H1 (cell line): Measurements from ENCODE around the gene SLC12A7. TPM values are rescaled to one million over a fixed set of nuclear protein-coding genes. Genes with fewer than 3 reads are reported as not detected.

Source experiments
- CTCF ChIA-PET: fragments of 300-600 bp; sonication (Branson Sonifier 250); formaldehyde crosslinking; loops from one replicate; lab custom pipeline; 2021; ENCODE audit not compliant: partially characterized antibody; lab: Charles Lee
- POLR2A ChIA-PET: fragments of 300-600 bp; sonication (Branson Sonifier 250); formaldehyde crosslinking; loops from one replicate; lab custom pipeline; 2021; ENCODE audit warnings: inconsistent platforms; ENCODE audit not compliant: partially characterized antibody; lab: Charles Lee
- DNase-seq, 2 experiments: peaks; one replicate each; pipeline versions ENCODE4 v3.0.0 to v3.0.0-alpha.2; 2010 to 2022; ENCODE audit warnings: low spot score in 2 of 2, low read depth in 1 of 2, mixed read lengths in 1 of 2
- FAIRE-seq: peaks from 2 replicates; lab custom pipeline; 2011; peaks lifted over from hg19 to GRCh38; lab: Jason Lieb, UNC
- H2AFZ ChIP-seq: 2 replicates; pipeline ENCODE4 v1.8.1; 2012; ENCODE audit warnings: low read length, inconsistent platforms
- H2AK5ac ChIP-seq: 2 replicates; pipeline ENCODE4 v1.6.1; 2013; ENCODE audit warnings: low read depth, low read length
- H2BK120ac ChIP-seq: replicated peaks from 2 replicates; pipeline ENCODE3; 2013; ENCODE audit warnings: low read depth, low read length, inconsistent platforms
- H2BK12ac ChIP-seq: 2 replicates; pipeline ENCODE4 v1.6.1; 2013; ENCODE audit warnings: low read depth, low read length
- H2BK15ac ChIP-seq: 2 replicates; pipeline ENCODE4 v1.6.1; 2013; ENCODE audit warnings: low read length
- H2BK20ac ChIP-seq: 2 replicates; pipeline ENCODE4 v1.6.1; 2013; ENCODE audit warnings: low read length
- H2BK5ac ChIP-seq: 2 replicates; pipeline ENCODE4 v1.6.1; 2013; ENCODE audit warnings: low read depth, low read length
- H3K14ac ChIP-seq: 2 replicates; pipeline ENCODE4 v1.6.1; 2013; ENCODE audit warnings: inconsistent platforms; ENCODE audit not compliant: insufficient read length
- H3K18ac ChIP-seq: 2 replicates; pipeline ENCODE4 v1.6.1; 2013; ENCODE audit warnings: low read length; ENCODE audit errors: extremely low read depth
- H3K23ac ChIP-seq: 2 replicates; pipeline ENCODE4 v1.6.1; 2013; ENCODE audit warnings: inconsistent platforms; ENCODE audit not compliant: insufficient read length
- H3K23me2 ChIP-seq: 2 replicates; pipeline ENCODE4 v1.6.1; 2013; ENCODE audit warnings: low read depth, low read length
- H3K27ac ChIP-seq: 2 replicates; pipeline ENCODE4 v1.6.1; 2011; ENCODE audit warnings: low read depth, low read length, inconsistent platforms
- H3K27me3 ChIP-seq, 4 experiments: replicated peaks in 1 of 4; 1 replicate in 1 of 4; 2 replicates in 3 of 4; pipeline versions ENCODE4 v1.6.1 to v1.8.1; 2011 to 2013; ENCODE audit warnings: low read length in 3 of 4, mild to moderate bottlenecking in 3 of 4, inconsistent platforms in 2 of 4, mixed read lengths in 2 of 4, moderate library complexity in 1 of 4; ENCODE audit not compliant: control insufficient read depth in 3 of 4, insufficient read depth in 3 of 4; ENCODE audit errors: extremely low read depth in 1 of 4
- H3K36me3 ChIP-seq, 4 experiments: 2 replicates each; pipeline versions ENCODE4 v1.6.1 to v1.8.1; 2011 to 2013; ENCODE audit warnings: mild to moderate bottlenecking in 4 of 4, low read length in 3 of 4, moderate library complexity in 2 of 4, control low read depth in 1 of 4, inconsistent platforms in 1 of 4; ENCODE audit not compliant: insufficient read depth in 4 of 4, control insufficient read depth in 2 of 4
- H3K4ac ChIP-seq: replicated peaks from 2 replicates; pipeline ENCODE3; 2013; ENCODE audit warnings: low read length, low read depth, mixed read lengths, inconsistent platforms; ENCODE audit not compliant: insufficient read length
- H3K4me1 ChIP-seq, 4 experiments: replicated peaks in 1 of 4; 1 replicate in 1 of 4; 2 replicates in 3 of 4; pipeline versions ENCODE4 v1.6.1 to v1.8.1; 2011 to 2013; ENCODE audit warnings: low read length in 3 of 4, inconsistent platforms in 2 of 4, mixed read lengths in 1 of 4; ENCODE audit not compliant: insufficient read depth in 4 of 4, control insufficient read depth in 3 of 4
- H3K4me2 ChIP-seq, 2 experiments: 2 replicates each; pipeline versions ENCODE4 v1.6.1 to v1.8.1; 2011 to 2013; ENCODE audit warnings: low read depth in 2 of 2, low read length in 2 of 2, control low read depth in 1 of 2, inconsistent platforms in 1 of 2, mild to moderate bottlenecking in 1 of 2; ENCODE audit not compliant: insufficient read depth in 1 of 2
- H3K4me3 ChIP-seq, 4 experiments: fragments of 200-600, 300-600 bp in 1 of 4; sonication (generic), shearing (Covaris generic), sonication (Bioruptor Twin) in 1 of 4; 2 replicates each; pipeline versions ENCODE4 v1.5.1 to v1.8.1; 2011 to 2016; ENCODE audit warnings: low read length in 4 of 4, low read depth in 3 of 4, control low read depth in 2 of 4, inconsistent platforms in 2 of 4, mild to moderate bottlenecking in 2 of 4, mixed read lengths in 1 of 4, moderate library complexity in 1 of 4; ENCODE audit not compliant: insufficient read depth in 2 of 4; ENCODE audit errors: extremely low read depth in 1 of 4
- H3K56ac ChIP-seq: replicated peaks from 2 replicates; pipeline ENCODE3; 2013; ENCODE audit warnings: low read depth, mild to moderate bottlenecking, mixed read lengths, low read length, inconsistent platforms; ENCODE audit not compliant: insufficient read length
- H3K79me1 ChIP-seq: 2 replicates; pipeline ENCODE4 v1.6.1; 2013; ENCODE audit warnings: low read depth, low read length, control low read depth
- H3K79me2 ChIP-seq, 2 experiments: 2 replicates each; pipeline versions ENCODE4 v1.6.1 to v1.8.1; 2012 to 2013; ENCODE audit warnings: low read length in 2 of 2, mild to moderate bottlenecking in 2 of 2, inconsistent platforms in 1 of 2; ENCODE audit not compliant: insufficient read depth in 2 of 2, control insufficient read depth in 1 of 2
- H3K9ac ChIP-seq, 4 experiments: replicated peaks in 1 of 4; 1 replicate in 1 of 4; 2 replicates in 3 of 4; pipeline versions ENCODE4 v1.6.1 to v1.8.1; 2011 to 2013; ENCODE audit warnings: low read depth in 3 of 4, low read length in 3 of 4, control low read depth in 2 of 4, mild to moderate bottlenecking in 2 of 4, moderate library complexity in 2 of 4, inconsistent platforms in 1 of 4; ENCODE audit errors: extremely low read depth in 1 of 4
- H3K9me3 ChIP-seq, 2 experiments: 2 replicates each; pipeline versions ENCODE4 v1.6.1 to v1.8.1; 2012 to 2013; ENCODE audit warnings: mild to moderate bottlenecking in 2 of 2, moderate library complexity in 2 of 2, control low read depth in 1 of 2, inconsistent platforms in 1 of 2, low read depth in 1 of 2, low read length in 1 of 2, mixed read lengths in 1 of 2; ENCODE audit not compliant: insufficient read depth in 2 of 2
- H4K20me1 ChIP-seq, 2 experiments: replicated peaks in 1 of 2; 2 replicates each; pipeline versions ENCODE3 to v1.8.1; 2011 to 2013; ENCODE audit warnings: inconsistent platforms in 2 of 2, low read length in 2 of 2, mild to moderate bottlenecking in 1 of 2; ENCODE audit not compliant: insufficient read depth in 2 of 2, control insufficient read depth in 1 of 2
- H4K5ac ChIP-seq: 2 replicates; pipeline ENCODE4 v1.6.1; 2013; ENCODE audit warnings: low read length, low read depth, mixed read lengths, inconsistent platforms; ENCODE audit not compliant: insufficient read length
- H4K8ac ChIP-seq: 2 replicates; pipeline ENCODE4 v1.8.0; 2013; ENCODE audit warnings: mild to moderate bottlenecking, moderate library complexity, low read length, inconsistent platforms; ENCODE audit not compliant: insufficient read depth; ENCODE audit errors: extremely low read depth
- H4K91ac ChIP-seq: replicated peaks from 2 replicates; pipeline ENCODE3; 2013; ENCODE audit warnings: low read length, mixed read lengths, inconsistent platforms; ENCODE audit not compliant: insufficient read length
- EGR1 ChIP-seq: IDR thresholded peaks from 2 replicates; pipeline ENCODE4 v1.6.1; 2011; ENCODE audit warnings: low read depth, low read length, borderline replicate concordance
- WGBS, 2 experiments: shearing (Covaris generic) in 1 of 2; methylation state at CpG; one replicate each; pipeline versions ENCODE4 v1.1.6 to v1.1.7; 2013 to 2015; ENCODE audit warnings: low lambda C conversion rate in 2 of 2, mixed read lengths in 2 of 2, inconsistent platforms in 1 of 2, low coverage in 1 of 2, missing lambda C conversion rate in 1 of 2; ENCODE audit not compliant: insufficient replicate concordance in 2 of 2, insufficient coverage in 1 of 2, insufficient read length in 1 of 2; ENCODE audit errors: extremely low coverage in 1 of 2, missing lambda C conversion rate in 1 of 2; 5-methylcytosine and 5-hydroxymethylcytosine counted together
- polyA plus RNA-seq, 7 experiments: library from polyadenylated mRNA; depleted of rRNA in 3 of 7; stranded (reverse) in 5 of 7; unstranded in 2 of 7; fragments of >200 nt in 5 of 7; fragments of 200-250 nt in 2 of 7; gene quantifications; 1 replicate in 5 of 7; 2 replicates in 1 of 7; 4 replicates in 1 of 7; pipeline versions ENCODE4 v1.2.1 to v1.2.3, GENCODE V29; 2011 to 2013; ENCODE audit warnings: missing spikeins in 2 of 7, mixed read lengths in 2 of 7
- total RNA-seq: library from RNA; stranded (reverse); fragmentation: NEBNext Ultra II Directional; extraction: Animal tissue kit (Norgen Biotek cat#: 25700); gene quantifications from 2 replicates; pipeline ENCODE4 v1.2.1, GENCODE V29; 2021

SLC12A7 gene
- total and polyA plus RNA-seq, 2 of the 8 experiments (the other 6 are each of a cell fraction or from before 2014, with no cell fraction given) = 23.5 to 39.7 TPM

GRCh38 chr5:1050423-1051365, 61.2 kb downstream of the SLC12A7 start:
- H4K8ac ChIP-seq = peak overlapping the region; percentile 51; the same call in 1 of the 2 replicates
- no peak overlapping the region for H2BK12ac ChIP-seq
- CTCF ChIA-PET = interaction anchor here (0.6 to 1.4 kb wide), 5 partner anchors 17 to 532 kb away, joined by 3 read pairs; no protein-coding TSS in a partner anchor
- POLR2A ChIA-PET = interaction anchor here (0.6 to 1.4 kb wide), 2 partner anchors 39 to 482 kb away, joined by 3 to 4 read pairs; no protein-coding TSS in a partner anchor
- H3K36me3 ChIP-seq = peaks cover 6 to 22% (median 12%) of the 10 kb centered on the region in 4 experiments
- no peaks in the 10 kb centered on the region; the same call in 1 of the 2 replicates for H3K79me1 ChIP-seq
- peaks cover 30% of the 10 kb centered on the region; the same call in 1 of the 2 replicates for H3K23me2 ChIP-seq
- no peak overlapping the region for H2BK120ac ChIP-seq
- H2BK20ac ChIP-seq = no peak overlapping the region
- no peak overlapping the region for H4K91ac ChIP-seq
- H3K27me3 ChIP-seq = no peaks in the 10 kb centered on the region
- peaks cover 0 to 11% of the 10 kb centered on the region in 2 experiments; a peak in 2 of 4 replicates for H3K9me3 ChIP-seq
- peaks cover 8 to 21% of the 10 kb centered on the region in 2 experiments for H4K20me1 ChIP-seq
- no peak overlapping the region for H3K56ac ChIP-seq
- H3K4me1 ChIP-seq = no peaks in the 10 kb centered on the region; a peak in 1 of 7 replicates
- no peak overlapping the region for H3K4me2 ChIP-seq
- no peak overlapping the region for H3K18ac ChIP-seq
- no peak overlapping the region for H3K4ac ChIP-seq
- H3K9ac ChIP-seq = no peak overlapping the region
- no peak overlapping the region for H3K4me3 ChIP-seq
- no peak overlapping the region for H2AFZ ChIP-seq
- DNase-seq = no peak
- TF ChIP-seq EGR1 = no peak
- H3K79me2 ChIP-seq = no peaks in the 10 kb centered on the region
- H3K14ac ChIP-seq = no peak overlapping the region
- H4K5ac ChIP-seq = no peak overlapping the region
- H3K27ac ChIP-seq = no peak overlapping the region
- no peak overlapping the region for H2BK5ac ChIP-seq
- no peak overlapping the region for H2AK5ac ChIP-seq
- H2BK15ac ChIP-seq = no peak overlapping the region
- WGBS, 2 experiments = 87% methylated on average over 27 of the region's 29 CpGs; no CpG with 5 or more reads in 1 of the 2 experiments
- no peak overlapping the region for H3K23ac ChIP-seq
- no peak for FAIRE-seq
